Activated naive CD8-positive, alpha-beta T cell treated with anti-CD3 and anti-CD28 coated beads for 36 hours (primary cell): ENCODE results near the gene OGDH. TPM values are rescaled to one million over a fixed set of nuclear protein-coding genes. Genes with fewer than 3 reads are reported as not detected.
"Not testable (repeated sequence)": the region's sequence is repeated elsewhere in the genome, so short reads cannot be mapped to it uniquely, and the experiment has no call there.

ENCODE experiments used
- DNase-seq: peaks from one replicate; pipeline ENCODE4 v3.0.0; 2021
- H3K27ac Mint-ChIP-seq: one replicate; pipeline ENCODE4 v1.8.0; 2022; ENCODE audit warnings: mild to moderate bottlenecking, moderate library complexity, mixed read lengths
- H3K27me3 Mint-ChIP-seq: one replicate; pipeline ENCODE4 v1.8.0; 2022; ENCODE audit warnings: mild to moderate bottlenecking, mixed read lengths
- H3K36me3 Mint-ChIP-seq: one replicate; pipeline ENCODE4 v1.8.0; 2021; ENCODE audit warnings: mild to moderate bottlenecking, mixed read lengths
- H3K4me1 Mint-ChIP-seq: one replicate; pipeline ENCODE4 v1.8.0; 2021; ENCODE audit warnings: mixed read lengths
- H3K4me3 Mint-ChIP-seq: one replicate; pipeline ENCODE4 v1.8.0; 2022; ENCODE audit warnings: mild to moderate bottlenecking, moderate library complexity, mixed read lengths
- H3K9me3 Mint-ChIP-seq: one replicate; pipeline ENCODE4 v1.8.0; 2022; ENCODE audit warnings: mixed read lengths
- total RNA-seq, 2 experiments: library from RNA; stranded (reverse); gene quantifications; one replicate each; pipeline ENCODE4 v1.2.3, GENCODE V29; 2021

Gene OGDH
- total RNA-seq, 2 experiments from 2014 or later, result 75.8 to 77.9 TPM

DNA sequence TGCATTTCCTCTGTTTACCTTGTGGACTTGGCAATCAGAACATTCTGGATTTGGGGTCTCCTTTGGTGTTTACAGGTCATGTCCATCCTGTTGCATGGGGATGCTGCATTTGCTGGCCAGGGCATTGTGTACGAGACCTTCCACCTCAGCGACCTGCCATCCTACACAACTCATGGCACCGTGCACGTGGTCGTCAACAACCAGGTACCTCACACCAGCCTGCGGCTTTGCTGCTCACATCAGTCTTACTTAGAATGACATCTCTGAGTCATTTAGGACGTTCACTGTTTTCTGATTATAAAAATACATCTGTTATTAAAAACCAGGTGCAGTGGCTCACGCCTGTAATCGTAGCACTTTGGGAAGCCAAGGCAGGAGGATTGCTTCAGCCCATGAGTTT lies 75.2 kb downstream of the OGDH start:
- peaks cover 5% of the 10 kb centered on the region for H3K36me3 Mint-ChIP-seq

DNA sequence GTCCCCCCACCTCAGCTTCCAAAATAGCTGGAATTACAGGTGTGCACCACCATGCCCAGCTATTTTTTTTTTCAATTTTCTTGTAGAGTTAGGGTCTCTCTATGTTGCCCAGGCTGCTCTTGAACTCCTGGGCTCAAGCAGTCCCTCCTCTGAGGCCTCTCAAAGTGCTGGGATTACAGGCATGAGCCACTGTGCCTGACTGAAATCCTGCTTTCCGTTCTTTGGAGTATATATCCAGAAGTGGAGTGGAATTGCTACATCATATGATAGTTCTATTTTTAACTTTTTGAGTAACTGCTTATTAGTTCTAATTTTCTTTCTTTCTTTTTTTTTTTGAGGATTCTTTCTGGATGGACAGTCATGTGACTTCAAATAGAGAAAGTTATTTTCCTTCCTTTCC lies 79.3 kb downstream of the OGDH start:
- peaks cover 11% of the 10 kb centered on the region for H3K36me3 Mint-ChIP-seq
- H3K4me1 Mint-ChIP-seq, result peaks cover 3% of the 10 kb centered on the region
- H3K27ac Mint-ChIP-seq, result no peak overlapping the region
- H3K27me3 Mint-ChIP-seq, result no peaks in the 10 kb centered on the region
- H3K9me3 Mint-ChIP-seq, result no peaks in the 10 kb centered on the region
- no peak overlapping the region for H3K4me3 Mint-ChIP-seq
- DNase-seq, result no peak

More for the DNA sequence above, 75.2 kb downstream of the OGDH start:
- Mint-ChIP-seq H3K27ac (no peak overlapping the region), H3K4me1 (peaks cover 2% of the 10 kb centered on the region), H3K9me3 (no peaks in the 10 kb centered on the region), H3K27me3 (no peaks in the 10 kb centered on the region), H3K4me3 (no peak overlapping the region)
- DNase-seq, result no peak

DNA sequence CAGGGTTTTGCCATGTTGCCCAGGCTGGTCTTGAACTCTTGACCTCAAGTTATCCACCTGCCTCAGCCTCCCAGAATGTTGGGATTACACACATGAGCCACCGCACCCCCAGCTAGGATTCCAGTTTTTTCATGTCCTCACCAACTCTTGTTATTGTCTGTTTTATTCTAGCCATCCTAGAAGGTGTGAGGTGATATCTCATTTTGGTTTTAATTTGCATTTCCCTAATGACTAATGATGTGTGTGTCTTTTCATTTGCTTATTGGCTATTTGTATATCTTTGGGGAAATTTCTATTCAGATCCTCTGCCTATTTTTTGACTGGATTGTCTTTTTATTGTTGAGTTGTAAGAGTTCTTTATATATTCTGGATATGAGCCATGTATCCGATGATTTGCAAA lies 83.0 kb downstream of the OGDH start:
- H3K27me3 Mint-ChIP-seq, result no peaks in the 10 kb centered on the region
- no peak overlapping the region for H3K27ac Mint-ChIP-seq
- peaks cover 13% of the 10 kb centered on the region for H3K36me3 Mint-ChIP-seq
- H3K9me3 Mint-ChIP-seq, result no peaks in the 10 kb centered on the region
- H3K4me1 Mint-ChIP-seq, result peaks cover 3% of the 10 kb centered on the region
- no peak overlapping the region for H3K4me3 Mint-ChIP-seq
- DNase-seq, result no peak

DNA sequence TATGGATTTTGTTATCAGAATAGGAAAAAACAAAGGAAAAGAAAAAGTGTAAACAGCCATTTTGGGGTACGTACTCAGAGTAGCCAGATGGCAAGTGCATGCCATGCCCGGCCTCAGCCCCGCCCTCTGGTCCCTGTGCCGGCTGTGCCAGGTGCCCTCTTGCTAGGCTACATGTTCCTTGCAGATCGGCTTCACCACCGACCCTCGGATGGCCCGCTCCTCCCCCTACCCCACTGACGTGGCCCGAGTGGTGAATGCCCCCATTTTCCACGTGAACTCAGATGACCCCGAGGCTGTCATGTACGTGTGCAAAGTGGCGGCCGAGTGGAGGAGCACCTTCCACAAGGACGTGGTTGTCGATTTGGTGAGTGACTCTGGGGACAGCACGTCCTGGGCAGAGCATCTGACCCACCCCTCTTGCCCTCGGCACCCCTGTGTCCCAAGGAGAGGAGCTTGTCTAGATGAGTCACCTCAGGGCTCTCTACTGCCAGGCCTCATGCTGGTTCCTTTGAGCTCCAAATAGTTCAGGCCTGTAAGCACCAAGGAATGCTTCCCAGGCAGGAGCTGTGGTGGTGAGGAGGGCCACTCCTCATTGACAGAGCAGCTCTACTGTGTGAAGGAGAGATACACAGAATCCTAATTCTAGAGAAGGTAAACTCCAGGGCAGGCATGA lies 87.3 kb downstream of the OGDH start:
- Mint-ChIP-seq H3K4me1 (peaks cover 3% of the 10 kb centered on the region), H3K36me3 (peaks cover 28% of the 10 kb centered on the region), H3K27ac (no peak overlapping the region), H3K4me3 (no peak overlapping the region), H3K27me3 (no peaks in the 10 kb centered on the region), H3K9me3 (no peaks in the 10 kb centered on the region)
- no peak for DNase-seq

DNA sequence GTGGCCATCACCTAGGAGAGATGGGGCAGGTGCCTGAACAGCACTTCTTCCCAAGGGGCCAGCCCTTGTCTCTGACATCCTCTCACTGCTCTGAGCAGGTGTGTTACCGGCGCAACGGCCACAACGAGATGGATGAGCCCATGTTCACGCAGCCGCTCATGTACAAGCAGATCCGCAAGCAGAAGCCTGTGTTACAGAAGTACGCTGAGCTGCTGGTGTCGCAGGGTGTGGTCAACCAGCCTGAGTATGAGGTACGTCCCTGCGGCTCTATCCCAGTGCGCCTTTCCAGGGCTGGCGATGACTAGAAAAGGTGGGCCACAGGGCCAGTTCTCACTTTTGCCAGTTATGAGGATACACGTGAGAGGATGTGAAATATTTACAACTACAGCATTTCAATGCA lies 87.9 kb downstream of the OGDH start:
- Mint-ChIP-seq H3K36me3 (peaks cover 29% of the 10 kb centered on the region), H3K9me3 (no peaks in the 10 kb centered on the region), H3K27ac (no peak overlapping the region), H3K4me3 (no peak overlapping the region), H3K4me1 (peaks cover 3% of the 10 kb centered on the region), H3K27me3 (no peaks in the 10 kb centered on the region)
- DNase-seq, result no peak

DNA sequence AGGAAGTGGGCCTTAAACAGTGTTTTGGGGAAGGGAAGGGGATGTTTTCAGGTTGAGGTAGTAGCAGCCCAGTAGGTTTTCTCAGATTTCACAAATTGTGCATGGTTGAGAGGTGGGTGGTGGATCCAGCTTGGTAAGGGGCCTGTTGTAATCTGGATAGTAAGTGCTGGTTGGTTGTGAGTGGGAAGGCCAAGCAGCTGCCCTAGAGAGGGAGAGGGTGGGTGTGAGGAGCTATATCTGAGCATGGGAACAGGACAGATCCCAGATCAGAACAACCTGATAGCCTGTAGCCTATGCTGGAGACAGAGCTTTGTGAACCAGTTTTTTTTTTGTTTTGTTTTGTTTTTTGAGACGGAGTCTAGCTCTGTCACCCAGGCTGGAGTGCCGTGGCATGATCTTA lies 88.3 kb downstream of the OGDH start:
- H3K27ac Mint-ChIP-seq, result no peak overlapping the region

DNA sequence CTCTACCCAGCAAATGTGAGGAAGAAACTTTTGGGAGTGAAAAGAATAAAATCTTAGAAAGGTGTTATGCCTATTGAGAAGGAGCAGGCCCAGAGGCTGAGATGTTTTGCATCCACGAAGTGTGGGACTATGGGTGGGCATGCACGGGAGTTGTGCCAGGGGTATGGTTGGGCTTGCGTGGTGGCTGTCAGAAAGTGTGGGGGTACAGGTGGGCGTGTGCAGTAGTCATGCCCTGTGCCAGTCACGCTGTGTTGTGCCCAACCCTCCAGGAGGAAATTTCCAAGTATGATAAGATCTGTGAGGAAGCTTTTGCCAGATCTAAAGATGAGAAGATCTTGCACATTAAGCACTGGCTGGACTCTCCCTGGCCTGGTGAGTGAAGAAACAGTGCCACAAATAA lies 89.3 kb downstream of the OGDH start:
- H3K4me3 Mint-ChIP-seq, result no peak overlapping the region
- peaks cover 4% of the 10 kb centered on the region for H3K9me3 Mint-ChIP-seq
- no peak overlapping the region for H3K27ac Mint-ChIP-seq
- H3K27me3 Mint-ChIP-seq, result no peaks in the 10 kb centered on the region
- no peak for DNase-seq
- no peaks in the 10 kb centered on the region for H3K4me1 Mint-ChIP-seq
- H3K36me3 Mint-ChIP-seq, result peaks cover 39% of the 10 kb centered on the region

More for the DNA sequence above, 88.3 kb downstream of the OGDH start:
- H3K9me3 Mint-ChIP-seq, result peaks cover 4% of the 10 kb centered on the region
- H3K36me3 Mint-ChIP-seq, result peaks cover 30% of the 10 kb centered on the region
- no peak for DNase-seq
- no peaks in the 10 kb centered on the region for H3K27me3 Mint-ChIP-seq
- H3K4me3 Mint-ChIP-seq, result no peak overlapping the region
- H3K4me1 Mint-ChIP-seq, result no peaks in the 10 kb centered on the region

DNA sequence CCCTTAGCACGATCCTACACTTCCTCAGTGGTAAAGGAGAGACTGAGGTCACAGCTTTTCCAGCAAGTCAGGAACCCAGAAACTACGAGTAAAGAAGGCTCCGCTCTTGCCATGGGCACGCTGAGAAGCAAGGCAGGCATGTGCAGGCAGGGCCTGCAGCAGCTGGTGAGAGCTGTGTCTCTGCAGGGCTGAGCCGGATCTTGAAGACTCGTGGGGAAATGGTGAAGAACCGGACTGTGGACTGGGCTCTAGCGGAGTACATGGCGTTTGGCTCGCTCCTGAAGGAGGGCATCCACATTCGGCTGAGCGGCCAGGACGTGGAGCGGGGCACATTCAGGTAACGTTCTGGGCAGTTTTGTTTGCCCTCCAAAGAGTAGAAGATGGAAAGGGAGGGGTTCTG lies 90.3 kb downstream of the OGDH start:
- H3K4me3 Mint-ChIP-seq, result no peak overlapping the region
- no peak overlapping the region for H3K27ac Mint-ChIP-seq
- DNase-seq, result no peak
- peaks cover 4% of the 10 kb centered on the region for H3K9me3 Mint-ChIP-seq
- H3K27me3 Mint-ChIP-seq, result no peaks in the 10 kb centered on the region
- no peaks in the 10 kb centered on the region for H3K4me1 Mint-ChIP-seq
- peaks cover 43% of the 10 kb centered on the region for H3K36me3 Mint-ChIP-seq

DNA sequence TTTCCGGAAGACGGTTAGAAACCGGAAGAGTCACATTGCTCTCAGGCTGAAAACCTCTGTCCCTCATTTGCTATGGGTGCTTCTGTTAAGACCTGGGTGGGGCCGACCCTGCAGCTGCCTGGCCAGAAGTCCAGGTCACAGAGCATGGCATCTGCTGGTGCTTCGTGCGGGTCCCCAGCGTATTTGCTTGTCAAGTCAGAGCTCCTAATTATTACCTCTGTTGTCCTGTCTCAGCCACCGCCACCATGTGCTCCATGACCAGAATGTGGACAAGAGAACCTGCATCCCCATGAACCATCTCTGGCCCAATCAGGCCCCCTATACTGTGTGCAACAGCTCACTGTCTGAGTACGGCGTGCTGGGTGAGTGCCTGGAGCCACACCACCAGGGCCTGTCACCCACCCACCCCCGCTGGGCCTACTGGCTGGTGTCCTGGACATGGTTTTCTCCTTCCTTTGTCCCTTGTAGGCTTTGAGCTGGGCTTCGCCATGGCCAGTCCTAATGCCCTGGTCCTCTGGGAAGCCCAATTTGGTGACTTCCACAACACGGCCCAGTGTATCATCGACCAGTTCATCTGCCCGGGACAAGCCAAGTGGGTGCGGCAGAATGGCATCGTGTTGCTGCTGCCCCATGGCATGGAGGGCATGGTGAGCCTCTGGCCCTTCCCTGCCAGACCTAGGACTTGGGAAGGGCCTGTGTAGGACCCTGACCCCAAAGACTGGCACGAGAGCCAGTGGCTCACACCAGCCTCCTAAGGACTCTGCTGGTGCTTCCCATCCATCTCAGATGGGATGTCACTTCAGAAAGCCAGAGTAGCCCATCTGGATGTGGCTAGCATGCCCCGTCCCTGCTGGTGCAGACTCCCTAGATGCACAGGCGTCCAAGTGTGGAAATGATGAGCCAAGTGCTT lies 91.0 kb downstream of the OGDH start:
- Mint-ChIP-seq H3K27ac (no peak overlapping the region), H3K4me1 (no peaks in the 10 kb centered on the region)

DNA sequence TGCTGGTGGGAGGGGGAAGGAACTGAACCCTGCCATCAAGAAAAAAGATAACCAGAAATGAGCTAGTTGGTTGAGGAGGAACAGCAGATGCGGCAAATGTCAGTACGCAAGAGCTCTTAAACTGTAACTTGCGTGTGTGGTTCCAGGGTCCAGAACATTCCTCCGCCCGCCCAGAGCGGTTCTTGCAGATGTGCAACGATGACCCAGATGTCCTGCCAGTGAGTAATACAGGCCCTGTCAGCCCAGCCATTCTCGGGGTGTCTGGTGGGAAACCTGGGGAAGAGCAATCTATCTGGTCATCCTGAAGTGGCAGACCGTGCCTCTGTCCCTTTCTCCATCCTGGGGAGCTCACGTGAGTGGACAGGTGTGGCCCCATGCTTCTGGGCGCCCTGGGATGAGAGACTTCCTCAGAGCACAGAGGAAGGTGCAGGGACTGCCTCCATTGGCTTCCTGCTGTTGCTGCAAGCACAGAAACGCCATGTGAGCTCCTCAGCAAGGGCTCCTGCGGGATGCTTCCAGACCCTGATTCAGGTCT lies 91.7 kb downstream of the OGDH start:
- no peak for DNase-seq
- Mint-ChIP-seq H3K27ac (no peak overlapping the region), H3K4me1 (no peaks in the 10 kb centered on the region), H3K27me3 (no peaks in the 10 kb centered on the region), H3K36me3 (peaks cover 50% of the 10 kb centered on the region), H3K4me3 (no peak overlapping the region), H3K9me3 (peaks cover 4% of the 10 kb centered on the region)

More for the DNA sequence above, 91.0 kb downstream of the OGDH start:
- no peak for DNase-seq
- Mint-ChIP-seq H3K4me3 (no peak overlapping the region), H3K36me3 (peaks cover 45% of the 10 kb centered on the region), H3K27me3 (no peaks in the 10 kb centered on the region), H3K9me3 (peaks cover 4% of the 10 kb centered on the region)

DNA sequence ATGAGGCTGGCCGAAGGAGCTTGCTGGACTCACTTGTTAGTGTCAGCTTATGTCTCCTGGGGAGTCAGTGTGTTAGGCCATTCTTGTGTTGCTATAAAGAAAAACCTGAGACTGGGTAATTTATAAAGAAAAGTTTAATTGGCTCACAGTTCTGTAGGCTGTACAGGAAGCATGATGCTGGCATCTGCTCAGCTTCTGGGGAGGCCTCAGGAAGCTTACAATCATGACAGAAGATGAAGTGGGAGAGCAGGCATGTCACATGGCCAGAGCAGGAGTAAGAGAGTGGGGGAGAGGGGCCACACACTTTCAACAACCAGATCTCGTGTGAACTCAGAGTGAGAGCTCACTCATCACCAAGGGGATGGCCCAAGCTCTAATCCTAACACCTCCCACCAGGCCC lies 93.2 kb downstream of the OGDH start:
- H3K4me1 Mint-ChIP-seq, H3K4me3 Mint-ChIP-seq, H3K9me3 Mint-ChIP-seq, H3K27ac Mint-ChIP-seq, H3K27me3 Mint-ChIP-seq, DNase-seq: not testable (repeated sequence)
- H3K36me3 Mint-ChIP-seq, result peaks cover 58% of the 10 kb centered on the region

DNA sequence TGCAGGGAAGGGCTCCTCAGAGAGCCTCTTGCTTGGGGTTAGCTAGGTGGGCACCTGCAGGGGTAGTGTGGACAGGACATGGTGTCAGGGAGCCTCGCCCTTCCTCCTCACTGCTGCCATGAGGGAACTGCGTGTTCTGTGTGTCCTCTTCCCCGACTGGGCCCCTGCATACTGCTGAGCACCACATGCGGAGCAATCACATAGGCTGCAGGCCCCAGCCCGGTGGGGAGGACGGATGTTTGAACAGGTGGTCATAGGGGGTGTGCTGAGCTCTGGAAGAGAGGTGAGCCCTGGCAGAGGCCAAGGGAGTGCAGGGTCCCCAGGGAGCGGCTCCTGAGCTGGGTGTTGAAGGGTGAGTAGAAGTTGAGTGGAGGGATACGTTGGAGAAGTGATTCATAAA lies 93.9 kb downstream of the OGDH start:
- Mint-ChIP-seq H3K27ac (no peak overlapping the region), H3K4me1 (no peaks in the 10 kb centered on the region), H3K36me3 (peaks cover 59% of the 10 kb centered on the region), H3K4me3 (no peak overlapping the region), H3K27me3 (no peaks in the 10 kb centered on the region), H3K9me3 (peaks cover 4% of the 10 kb centered on the region)
- no peak for DNase-seq

DNA sequence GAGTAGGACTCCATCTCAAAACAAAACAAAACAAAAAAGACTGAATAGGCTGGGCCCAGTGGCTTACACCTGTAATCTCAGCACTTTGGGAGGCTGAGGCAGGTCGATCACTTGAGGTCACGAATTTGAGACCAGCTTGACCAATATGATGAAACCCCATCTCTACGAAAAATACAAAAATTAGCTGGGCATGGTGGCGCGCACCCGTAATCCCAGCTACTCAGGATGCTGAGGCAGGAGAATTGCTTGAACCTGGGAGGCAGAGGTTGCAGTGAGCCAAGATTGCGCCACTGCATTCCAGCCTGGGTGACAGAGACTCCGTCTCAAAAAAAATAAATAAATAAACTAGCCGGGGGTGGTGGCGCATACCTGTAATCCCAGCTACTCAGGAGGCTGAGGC lies 97.0 kb downstream of the OGDH start:
- not testable (repeated sequence) for H3K4me3 Mint-ChIP-seq, H3K9me3 Mint-ChIP-seq, DNase-seq, H3K27ac Mint-ChIP-seq, H3K4me1 Mint-ChIP-seq, H3K27me3 Mint-ChIP-seq
- H3K36me3 Mint-ChIP-seq, result peaks cover 53% of the 10 kb centered on the region

DNA sequence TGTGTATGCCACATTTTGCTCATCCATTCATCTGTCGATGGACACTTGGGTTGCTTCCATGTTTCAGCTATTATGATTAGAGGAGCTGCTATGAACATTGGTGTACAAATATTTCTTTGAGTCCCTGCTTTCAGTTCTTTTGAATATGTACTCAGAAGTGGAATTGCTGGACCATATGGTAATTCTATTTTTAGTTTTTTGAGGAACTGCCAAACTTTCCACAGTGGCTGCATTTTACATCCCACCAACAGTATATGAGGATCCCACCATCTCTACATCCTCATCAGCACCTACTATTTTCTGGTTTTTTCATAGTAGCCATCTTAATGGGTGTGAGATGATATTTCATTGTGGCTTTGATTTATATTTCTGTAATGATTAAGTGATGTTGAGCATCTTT lies 97.5 kb downstream of the OGDH start:
- no peaks in the 10 kb centered on the region for H3K27me3 Mint-ChIP-seq
- peaks cover 48% of the 10 kb centered on the region for H3K36me3 Mint-ChIP-seq
- no peak for DNase-seq
- no peak overlapping the region for H3K27ac Mint-ChIP-seq
- peaks cover 4% of the 10 kb centered on the region for H3K9me3 Mint-ChIP-seq
- no peak overlapping the region for H3K4me3 Mint-ChIP-seq
- H3K4me1 Mint-ChIP-seq, result no peaks in the 10 kb centered on the region

DNA sequence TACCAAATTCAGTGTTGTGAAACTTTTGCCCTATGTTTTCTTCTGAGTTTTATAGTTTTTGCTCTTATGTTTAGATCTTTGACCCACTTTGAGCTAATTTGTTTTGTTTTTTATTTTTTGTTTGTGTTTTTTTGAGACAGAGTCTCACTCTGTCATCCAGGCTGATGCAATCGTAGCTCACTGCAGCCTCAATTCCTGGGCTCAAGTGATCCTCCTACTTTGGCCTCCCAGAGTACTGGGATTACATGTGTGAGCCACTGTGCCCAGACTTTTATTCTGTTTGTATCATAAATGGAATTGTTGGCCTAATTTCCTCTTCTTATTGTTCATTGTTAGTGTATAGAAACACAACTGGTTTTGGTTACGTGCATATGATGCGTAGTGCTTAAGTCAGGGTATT lies 99.0 kb downstream of the OGDH start:
- Mint-ChIP-seq H3K27me3 (no peaks in the 10 kb centered on the region), H3K27ac (no peak overlapping the region), H3K9me3 (no peaks in the 10 kb centered on the region), H3K36me3 (peaks cover 35% of the 10 kb centered on the region), H3K4me3 (no peak overlapping the region), H3K4me1 (no peaks in the 10 kb centered on the region)
- no peak for DNase-seq
